ENCODE measurements around the gene MRO.

Gene MRO

DNA sequence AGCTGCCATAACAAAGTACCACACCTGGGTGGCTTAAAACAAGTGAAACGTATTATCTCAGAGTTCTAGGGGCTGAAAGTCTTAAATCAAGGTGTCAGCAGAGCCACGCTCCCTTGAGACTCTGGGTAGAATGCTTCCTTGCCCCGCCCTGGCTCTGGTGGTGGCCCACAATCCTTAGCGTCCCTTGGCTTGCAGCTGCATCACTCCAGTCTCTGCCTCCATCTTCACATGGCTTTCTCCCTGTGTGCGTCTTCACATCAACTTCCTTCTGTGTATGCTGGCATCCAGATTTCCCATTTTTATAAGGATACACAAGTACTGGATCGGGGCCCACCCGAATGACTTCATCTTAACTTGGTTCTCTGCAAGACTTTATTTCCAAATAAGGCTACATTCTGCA, 62.5 kb downstream of the MRO start:
- TF ChIP-seq, protein P1, sequence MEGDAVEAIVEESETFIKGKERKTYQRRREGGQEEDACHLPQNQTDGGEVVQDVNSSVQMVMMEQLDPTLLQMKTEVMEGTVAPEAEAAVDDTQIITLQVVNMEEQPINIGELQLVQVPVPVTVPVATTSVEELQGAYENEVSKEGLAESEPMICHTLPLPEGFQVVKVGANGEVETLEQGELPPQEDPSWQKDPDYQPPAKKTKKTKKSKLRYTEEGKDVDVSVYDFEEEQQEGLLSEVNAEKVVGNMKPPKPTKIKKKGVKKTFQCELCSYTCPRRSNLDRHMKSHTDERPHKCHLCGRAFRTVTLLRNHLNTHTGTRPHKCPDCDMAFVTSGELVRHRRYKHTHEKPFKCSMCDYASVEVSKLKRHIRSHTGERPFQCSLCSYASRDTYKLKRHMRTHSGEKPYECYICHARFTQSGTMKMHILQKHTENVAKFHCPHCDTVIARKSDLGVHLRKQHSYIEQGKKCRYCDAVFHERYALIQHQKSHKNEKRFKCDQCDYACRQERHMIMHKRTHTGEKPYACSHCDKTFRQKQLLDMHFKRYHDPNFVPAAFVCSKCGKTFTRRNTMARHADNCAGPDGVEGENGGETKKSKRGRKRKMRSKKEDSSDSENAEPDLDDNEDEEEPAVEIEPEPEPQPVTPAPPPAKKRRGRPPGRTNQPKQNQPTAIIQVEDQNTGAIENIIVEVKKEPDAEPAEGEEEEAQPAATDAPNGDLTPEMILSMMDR (conservative IDR thresholded peaks at IDR 0.05; ENCODE audit: low read length) = no peak
- peak; percentile 3 for DNase-seq (ENCODE audit: low read depth)
- H3K4me3 ChIP-seq (ENCODE audit: low read length) = no peak overlapping the region

DNA sequence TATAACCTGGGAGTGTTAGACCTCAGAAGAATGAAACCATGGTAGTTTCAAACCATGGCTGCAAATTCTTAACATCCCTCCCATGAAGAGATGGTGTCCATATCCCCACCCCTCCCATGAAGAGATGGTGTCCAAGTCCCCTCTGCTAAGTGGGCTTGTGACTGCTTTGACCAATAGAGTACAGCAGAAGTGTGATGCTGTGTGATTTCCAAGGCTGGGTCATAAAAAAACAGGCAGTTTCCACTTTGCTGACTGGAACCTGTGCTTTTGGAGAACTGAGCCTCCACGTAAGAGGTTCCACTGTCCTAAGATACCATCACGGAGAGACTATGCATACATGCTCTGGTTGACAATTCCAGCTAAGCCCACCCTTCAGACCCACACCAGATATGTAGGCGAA, 65.5 kb downstream of the MRO start:
- TF ChIP-seq, protein P1 (conservative IDR thresholded peaks at IDR 0.05; ENCODE audit: low read length) = no peak
- no peak for DNase-seq (ENCODE audit: low read depth)

DNA sequence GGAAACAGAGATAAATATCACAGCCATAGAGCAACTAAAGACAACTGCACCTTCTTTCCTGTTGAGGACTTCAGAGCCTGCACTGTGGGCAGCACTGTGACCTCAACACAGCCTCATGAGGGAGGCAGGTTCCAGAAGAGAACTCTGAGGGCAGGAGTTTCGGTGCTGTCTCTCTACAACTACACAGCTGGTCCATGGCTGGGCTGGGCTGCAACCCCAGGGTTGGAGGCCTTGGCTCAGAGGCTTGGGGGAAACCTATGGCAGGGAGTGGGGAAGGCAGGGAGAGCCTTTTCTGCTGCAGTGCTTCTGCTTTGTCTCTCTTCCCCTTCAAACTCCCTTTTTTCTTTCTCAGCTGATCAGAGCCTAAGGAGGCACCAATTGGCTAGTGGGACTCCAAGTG, 66.5 kb downstream of the MRO start:
- no peak overlapping the region for H3K4me3 ChIP-seq (ENCODE audit: low read length)
- DNase-seq (ENCODE audit: low read depth) = no peak
- TF ChIP-seq, protein P1 (conservative IDR thresholded peaks at IDR 0.05; ENCODE audit: low read length) = no peak

More for the DNA sequence above, 65.5 kb downstream of the MRO start:
- H3K4me3 ChIP-seq (ENCODE audit: low read length) = no peak overlapping the region

DNA sequence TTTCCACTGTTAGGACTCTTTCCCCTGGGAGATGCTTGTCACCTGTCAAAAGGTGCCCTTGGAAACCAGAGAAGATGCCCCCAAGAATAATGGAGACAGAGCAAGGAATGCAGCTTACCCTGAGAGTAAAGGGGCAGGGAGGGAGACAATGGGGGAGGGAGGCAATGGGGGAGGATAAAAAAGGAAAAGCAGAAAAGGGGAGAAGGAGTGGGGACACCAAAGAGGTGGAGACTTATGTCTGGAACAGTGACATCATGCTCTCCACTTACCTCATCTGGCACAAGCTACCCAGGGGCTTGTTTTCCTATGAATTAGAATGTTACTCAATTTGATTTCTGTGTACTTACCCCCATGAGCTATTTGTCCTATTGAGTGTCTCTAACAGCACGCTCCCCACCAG, 67.9 kb downstream of the MRO start:
- TF ChIP-seq, protein P1 (conservative IDR thresholded peaks at IDR 0.05; ENCODE audit: low read length) = no peak

DNA sequence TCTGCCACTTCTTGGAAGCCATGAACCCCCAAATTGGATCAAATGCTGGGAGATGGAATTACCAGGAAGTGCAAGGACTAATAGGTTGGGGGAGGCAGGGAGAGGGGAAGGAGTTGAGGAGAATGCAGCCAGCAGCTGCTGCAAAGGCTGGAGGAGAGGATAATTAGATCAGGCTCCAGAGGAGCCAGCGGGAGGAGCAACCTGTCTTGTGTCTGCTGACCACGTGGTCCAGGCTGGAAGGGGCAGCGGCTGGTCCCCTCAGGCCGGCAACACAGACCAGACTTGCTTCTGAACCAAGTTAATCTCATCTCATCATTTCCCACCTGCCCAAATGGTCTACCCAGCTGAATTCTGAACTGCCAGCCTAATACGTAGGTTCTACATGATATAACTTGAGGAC, 68.3 kb downstream of the MRO start:
- H3K4me3 ChIP-seq (ENCODE audit: low read length) = no peak overlapping the region
- TF ChIP-seq, protein P1 (conservative IDR thresholded peaks at IDR 0.05; ENCODE audit: low read length) = no peak
- DNase-seq (ENCODE audit: low read depth) = no peak

More for the DNA sequence above, 67.9 kb downstream of the MRO start:
- DNase-seq (ENCODE audit: low read depth) = no peak
- H3K4me3 ChIP-seq (ENCODE audit: low read length) = no peak overlapping the region

DNA sequence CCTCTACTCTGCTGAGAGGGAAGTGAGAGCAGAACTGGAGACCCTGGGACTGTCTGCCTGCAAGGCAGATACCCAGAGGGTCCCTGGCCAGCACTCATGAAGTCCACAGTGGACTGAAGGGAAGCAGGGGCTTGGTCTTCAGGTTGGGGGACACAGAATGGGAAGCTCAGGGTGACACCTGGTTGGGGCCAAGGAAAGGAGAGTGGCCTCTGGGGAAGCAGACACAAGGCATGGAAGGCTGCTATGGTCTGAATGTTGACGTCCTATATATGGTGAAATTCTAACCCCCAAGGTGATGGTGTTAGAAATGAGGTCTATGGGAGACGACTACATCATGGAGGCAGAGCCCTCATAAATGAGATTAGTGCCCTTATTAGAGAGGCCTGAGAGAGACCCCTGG, 69.3 kb downstream of the MRO start:
- TF ChIP-seq, protein P1 (conservative IDR thresholded peaks at IDR 0.05; ENCODE audit: low read length) = no peak
- DNase-seq (ENCODE audit: low read depth) = no peak
- H3K4me3 ChIP-seq (ENCODE audit: low read length) = no peak overlapping the region

DNA sequence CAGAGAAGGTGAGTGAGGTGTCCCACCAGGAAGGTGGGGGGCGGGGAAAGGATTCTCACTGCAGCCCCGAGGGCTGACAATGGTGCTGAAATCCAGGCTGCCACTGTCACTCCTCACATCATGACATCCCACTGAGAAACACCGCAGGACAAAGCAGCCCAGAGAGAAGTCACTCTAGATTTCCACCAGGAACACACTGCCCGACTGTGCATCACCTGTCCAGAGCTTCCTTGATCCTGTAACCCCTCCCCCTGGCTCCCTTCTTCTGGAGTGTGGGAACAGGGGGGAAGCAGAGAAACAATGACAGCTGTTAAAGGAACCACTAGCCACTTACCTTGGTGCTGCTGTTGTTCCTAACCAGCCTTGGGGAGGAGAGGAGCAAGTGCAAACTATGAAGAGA, 69.9 kb downstream of the MRO start:
- DNase-seq (ENCODE audit: low read depth) = no peak
- TF ChIP-seq, protein P1 (conservative IDR thresholded peaks at IDR 0.05; ENCODE audit: low read length) = no peak

More for the DNA sequence above, 69.9 kb downstream of the MRO start:
- no peak overlapping the region for H3K4me3 ChIP-seq (ENCODE audit: low read length)
